GM18526 (cell line): ENCODE data around the gene MED22.

ENCODE experiments used
- POLR2A ChIP-seq: IDR thresholded peaks from 3 replicates; pipeline ENCODE4 v1.6.1; 2011; ENCODE audit not compliant: insufficient read length; ENCODE audit errors: extremely low read depth

Gene MED22

GRCh38 chr9:133304477-133305377 is 43.2 kb downstream of the MED22 start:
- TF ChIP-seq POLR2A = no peak

GRCh38 chr9:133304158-133304470 is 43.8 kb downstream of the MED22 start:
- no peak for TF ChIP-seq POLR2A

- TF ChIP-seq POLR2A = no peak
Measured at GRCh38 chr9:133303266-133304157, 44.4 kb downstream of the MED22 start.

- TF ChIP-seq POLR2A = no peak
Measured at GRCh38 chr9:133301253-133302230, 46.4 kb downstream of the MED22 start.

GRCh38 chr9:133294257-133294656 is 53.7 kb downstream of the MED22 start:
- no peak for TF ChIP-seq POLR2A

GRCh38 chr9:133290751-133291302 is 57.1 kb downstream of the MED22 start:
- TF ChIP-seq POLR2A = no peak
